ENCODE measurements around the gene CDKN2B.
A peak's percentile ranks its signal among the peaks of the same experiment; 100 is the strongest.
"Not testable (repeated sequence)": the region's sequence is repeated elsewhere in the genome, so short reads cannot be mapped to it uniquely, and the experiment has no call there.

CDKN2B gene

GRCh38 chr9:22008717-22009505 is at the start of gene CDKN2B:
Gene CDKN2B, minus strand, starts transcription at chr9:22009305. Its CDS starts 352 bp downstream, at chr9:22008953.
- no peaks in the 10 kb centered on the region for H3K9me3 ChIP-seq (ENCODE audit: control insufficient read depth, low read length)

DNA sequence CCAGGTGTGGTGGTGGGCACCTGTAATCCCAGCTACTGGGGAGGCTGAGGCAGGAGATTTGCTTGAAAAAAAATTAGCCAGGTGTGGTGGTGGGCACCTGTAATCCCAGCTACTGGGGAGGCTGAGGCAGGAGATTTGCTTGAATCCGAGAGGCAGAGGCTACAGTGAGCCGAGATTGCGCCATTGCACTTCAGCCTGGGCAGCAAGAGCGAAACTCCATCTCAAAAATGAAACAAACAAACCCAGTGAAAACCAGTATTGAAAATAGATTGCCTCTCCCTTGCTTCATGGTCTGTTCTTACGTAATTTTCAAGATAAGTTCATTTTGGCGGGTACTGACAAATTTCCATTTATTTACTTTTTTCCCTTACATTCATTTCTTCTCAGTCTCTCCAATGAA is 48.9 kb upstream of the CDKN2B start:
- not testable (repeated sequence) for DNase-seq (ENCODE audit: low read depth); H3K4me3 ChIP-seq (ENCODE audit: low read length); H3K9ac ChIP-seq (ENCODE audit: low read length); H3K9me3 ChIP-seq (ENCODE audit: control insufficient read depth, low read length); H3K27me3 ChIP-seq (replicated peaks; ENCODE audit: control insufficient read depth, insufficient read depth, low read length); H3K36me3 ChIP-seq (ENCODE audit: control insufficient read depth, insufficient read depth, low read length, severe bottlenecking)
- H3K4me1 ChIP-seq (ENCODE audit: control insufficient read depth, insufficient read depth, low read length) = peaks cover 10% of the 10 kb centered on the region

More at GRCh38 chr9:22008717-22009505, at the start of gene CDKN2B:
- Histone ChIP-seq H3K27me3 (replicated peaks; ENCODE audit: control insufficient read depth, insufficient read depth, low read length) (no peaks in the 10 kb centered on the region), H3K36me3 (ENCODE audit: control insufficient read depth, insufficient read depth, low read length, severe bottlenecking) (peaks cover 17% of the 10 kb centered on the region), H3K4me1 (ENCODE audit: control insufficient read depth, insufficient read depth, low read length) (peaks cover 26% of the 10 kb centered on the region), H3K9ac (ENCODE audit: low read length) (peak within 1 kb of the TSS; percentile 99), H3K4me3 (ENCODE audit: low read length) (peak within 1 kb of the TSS; percentile 99)
- DNase-seq (ENCODE audit: low read depth) = peak; percentile 99

DNA sequence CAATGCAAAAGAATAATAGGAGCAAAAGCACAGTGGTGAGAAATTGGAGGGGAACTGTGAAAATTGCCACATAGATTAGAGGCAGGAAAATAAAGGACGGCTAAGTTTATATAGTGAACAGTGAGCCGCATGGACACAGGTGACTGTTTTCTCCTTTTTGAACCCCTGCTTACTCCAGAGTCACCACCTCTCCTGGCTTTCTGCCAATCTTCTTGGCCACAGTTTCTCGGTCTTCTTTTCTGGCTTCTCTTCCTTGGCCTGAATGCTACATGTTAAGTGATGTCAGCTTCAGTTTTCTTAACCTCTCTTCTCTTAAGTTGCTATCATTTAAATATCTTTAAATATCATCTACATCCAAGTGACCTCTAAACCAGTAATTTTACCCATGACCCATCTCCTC is 47.3 kb upstream of the CDKN2B start:
- Histone ChIP-seq H3K9ac (ENCODE audit: low read length) (no peak overlapping the region), H3K27me3 (replicated peaks; ENCODE audit: control insufficient read depth, insufficient read depth, low read length) (no peaks in the 10 kb centered on the region), H3K4me3 (ENCODE audit: low read length) (no peak overlapping the region), H3K36me3 (ENCODE audit: control insufficient read depth, insufficient read depth, low read length, severe bottlenecking) (no peaks in the 10 kb centered on the region), H3K4me1 (ENCODE audit: control insufficient read depth, insufficient read depth, low read length) (peaks cover 20% of the 10 kb centered on the region), H3K9me3 (ENCODE audit: control insufficient read depth, low read length) (no peaks in the 10 kb centered on the region)
- DNase-seq (ENCODE audit: low read depth) = no peak

DNA sequence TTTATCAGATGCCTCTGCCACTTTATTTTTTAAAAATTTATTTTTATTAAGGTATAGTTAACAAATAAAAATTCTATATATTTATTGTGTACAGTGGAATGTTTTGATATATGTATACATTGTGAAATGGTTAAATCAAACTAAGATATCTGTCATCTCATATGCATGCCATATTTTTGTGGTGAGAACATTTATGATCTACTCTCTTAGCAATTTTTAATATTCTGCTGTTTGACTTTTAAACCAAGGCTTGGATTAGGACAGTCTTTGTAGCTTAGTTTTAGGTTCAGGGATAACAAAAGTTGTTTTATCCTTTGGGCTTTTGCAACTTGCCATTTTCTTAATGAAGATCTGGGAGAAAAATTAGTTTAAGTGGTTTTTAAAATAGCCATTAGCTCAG is 46.0 kb upstream of the CDKN2B start:
- DNase-seq (ENCODE audit: low read depth) = peak; percentile 41
- peaks cover 12% of the 10 kb centered on the region for H3K4me1 ChIP-seq (ENCODE audit: control insufficient read depth, insufficient read depth, low read length)
- no peaks in the 10 kb centered on the region for H3K27me3 ChIP-seq (replicated peaks; ENCODE audit: control insufficient read depth, insufficient read depth, low read length)
- no peak overlapping the region for H3K9ac ChIP-seq (ENCODE audit: low read length)
- H3K4me3 ChIP-seq (ENCODE audit: low read length) = no peak overlapping the region
- H3K9me3 ChIP-seq (ENCODE audit: control insufficient read depth, low read length) = no peaks in the 10 kb centered on the region
- H3K36me3 ChIP-seq (ENCODE audit: control insufficient read depth, insufficient read depth, low read length, severe bottlenecking) = no peaks in the 10 kb centered on the region

GRCh38 chr9:22054529-22054928 is 45.4 kb upstream of the CDKN2B start:
- no peaks in the 10 kb centered on the region for H3K36me3 ChIP-seq (ENCODE audit: control insufficient read depth, insufficient read depth, low read length, severe bottlenecking)
- DNase-seq (ENCODE audit: low read depth) = no peak
- H3K9me3 ChIP-seq (ENCODE audit: control insufficient read depth, low read length) = no peaks in the 10 kb centered on the region
- H3K4me1 ChIP-seq (ENCODE audit: control insufficient read depth, insufficient read depth, low read length) = peaks cover 16% of the 10 kb centered on the region
- no peak overlapping the region for H3K9ac ChIP-seq (ENCODE audit: low read length)
- no peak overlapping the region for H3K4me3 ChIP-seq (ENCODE audit: low read length)
- no peaks in the 10 kb centered on the region for H3K27me3 ChIP-seq (replicated peaks; ENCODE audit: control insufficient read depth, insufficient read depth, low read length)

DNA sequence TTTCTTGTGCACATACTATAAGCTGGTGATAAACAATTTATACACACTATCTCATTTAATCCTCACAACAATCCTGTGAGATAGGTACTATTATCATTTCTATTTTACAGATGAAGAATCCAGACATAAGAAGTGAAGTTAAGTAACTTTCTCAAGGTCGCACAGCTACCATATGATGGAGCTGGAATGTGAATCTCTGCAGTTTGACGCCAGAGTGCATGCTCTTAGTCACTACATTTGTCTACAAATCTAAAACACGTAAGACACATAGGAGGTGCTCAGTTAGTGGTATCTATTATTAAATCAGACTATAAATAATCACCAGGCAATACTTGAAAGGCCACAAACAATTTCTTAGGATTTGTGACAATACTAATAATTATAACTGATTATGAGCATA is 45.0 kb upstream of the CDKN2B start:
- H3K4me3 ChIP-seq (ENCODE audit: low read length) = no peak overlapping the region
- no peak for DNase-seq (ENCODE audit: low read depth)
- H3K9ac ChIP-seq (ENCODE audit: low read length) = no peak overlapping the region
- H3K27me3 ChIP-seq (replicated peaks; ENCODE audit: control insufficient read depth, insufficient read depth, low read length) = no peaks in the 10 kb centered on the region
- H3K4me1 ChIP-seq (ENCODE audit: control insufficient read depth, insufficient read depth, low read length) = peaks cover 21% of the 10 kb centered on the region
- no peaks in the 10 kb centered on the region for H3K9me3 ChIP-seq (ENCODE audit: control insufficient read depth, low read length)
- H3K36me3 ChIP-seq (ENCODE audit: control insufficient read depth, insufficient read depth, low read length, severe bottlenecking) = no peaks in the 10 kb centered on the region

- no peak for DNase-seq (ENCODE audit: low read depth)
- Histone ChIP-seq H3K9me3 (ENCODE audit: control insufficient read depth, low read length) (no peaks in the 10 kb centered on the region), H3K4me1 (ENCODE audit: control insufficient read depth, insufficient read depth, low read length) (peaks cover 24% of the 10 kb centered on the region)
These were observed 44.1 kb upstream of the CDKN2B start for GRCh38 chr9:22053178-22053577.

DNA sequence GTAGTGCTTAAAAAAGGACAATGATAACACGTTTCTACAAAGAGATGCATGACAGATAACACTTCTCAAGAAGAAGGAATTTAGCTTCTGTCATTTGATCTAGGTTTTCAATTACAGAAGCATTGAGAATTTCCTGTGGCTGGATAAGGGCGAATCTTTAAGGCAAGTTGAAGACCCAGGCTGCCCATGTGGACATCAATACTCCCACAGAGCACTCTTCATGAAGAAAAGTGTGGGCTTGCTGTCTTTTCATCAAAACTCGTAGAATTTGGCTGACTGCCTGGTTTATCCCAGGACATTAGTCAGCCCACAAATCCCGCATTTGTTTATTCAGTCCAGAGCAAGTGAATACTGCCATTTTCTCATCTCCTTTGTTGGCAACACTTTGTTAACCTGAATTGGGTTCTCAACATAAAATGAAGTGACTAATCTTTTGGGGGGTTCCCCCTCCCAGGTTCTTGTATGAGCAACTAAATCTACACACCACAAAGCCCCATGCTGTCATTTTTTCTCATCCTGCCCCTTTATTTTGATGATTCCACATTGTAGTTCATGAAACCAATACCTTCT is 43.4 kb upstream of the CDKN2B start:
- peak; percentile 79 for DNase-seq (ENCODE audit: low read depth)
- H3K9ac ChIP-seq (ENCODE audit: low read length) = no peak overlapping the region
- no peak overlapping the region for H3K4me3 ChIP-seq (ENCODE audit: low read length)
- H3K9me3 ChIP-seq (ENCODE audit: control insufficient read depth, low read length) = no peaks in the 10 kb centered on the region
- H3K36me3 ChIP-seq (ENCODE audit: control insufficient read depth, insufficient read depth, low read length, severe bottlenecking) = no peaks in the 10 kb centered on the region
- H3K27me3 ChIP-seq (replicated peaks; ENCODE audit: control insufficient read depth, insufficient read depth, low read length) = no peaks in the 10 kb centered on the region
- H3K4me1 ChIP-seq (ENCODE audit: control insufficient read depth, insufficient read depth, low read length) = peaks cover 24% of the 10 kb centered on the region

More at GRCh38 chr9:22053178-22053577, 44.1 kb upstream of the CDKN2B start:
- Histone ChIP-seq H3K9ac (ENCODE audit: low read length) (no peak overlapping the region), H3K36me3 (ENCODE audit: control insufficient read depth, insufficient read depth, low read length, severe bottlenecking) (no peaks in the 10 kb centered on the region), H3K27me3 (replicated peaks; ENCODE audit: control insufficient read depth, insufficient read depth, low read length) (no peaks in the 10 kb centered on the region), H3K4me3 (ENCODE audit: low read length) (no peak overlapping the region)

GRCh38 chr9:22050924-22051323 is 41.8 kb upstream of the CDKN2B start:
- no peak for DNase-seq (ENCODE audit: low read depth)

GRCh38 chr9:22049411-22049810 is 40.3 kb upstream of the CDKN2B start:
- DNase-seq (ENCODE audit: low read depth) = peak; percentile 35
- no peak overlapping the region for H3K4me3 ChIP-seq (ENCODE audit: low read length)
- H3K9ac ChIP-seq (ENCODE audit: low read length) = no peak overlapping the region
- no peaks in the 10 kb centered on the region for H3K9me3 ChIP-seq (ENCODE audit: control insufficient read depth, low read length)
- H3K36me3 ChIP-seq (ENCODE audit: control insufficient read depth, insufficient read depth, low read length, severe bottlenecking) = no peaks in the 10 kb centered on the region
- H3K4me1 ChIP-seq (ENCODE audit: control insufficient read depth, insufficient read depth, low read length) = peaks cover 32% of the 10 kb centered on the region
- H3K27me3 ChIP-seq (replicated peaks; ENCODE audit: control insufficient read depth, insufficient read depth, low read length) = no peaks in the 10 kb centered on the region

More at GRCh38 chr9:22050924-22051323, 41.8 kb upstream of the CDKN2B start:
- Histone ChIP-seq H3K4me1 (ENCODE audit: control insufficient read depth, insufficient read depth, low read length) (peaks cover 24% of the 10 kb centered on the region), H3K27me3 (replicated peaks; ENCODE audit: control insufficient read depth, insufficient read depth, low read length) (no peaks in the 10 kb centered on the region), H3K9ac (ENCODE audit: low read length) (no peak overlapping the region), H3K4me3 (ENCODE audit: low read length) (no peak overlapping the region), H3K9me3 (ENCODE audit: control insufficient read depth, low read length) (no peaks in the 10 kb centered on the region), H3K36me3 (ENCODE audit: control insufficient read depth, insufficient read depth, low read length, severe bottlenecking) (no peaks in the 10 kb centered on the region)

- Histone ChIP-seq H3K9ac (ENCODE audit: low read length) (no peak overlapping the region), H3K4me3 (ENCODE audit: low read length) (no peak overlapping the region), H3K36me3 (ENCODE audit: control insufficient read depth, insufficient read depth, low read length, severe bottlenecking) (no peaks in the 10 kb centered on the region), H3K4me1 (ENCODE audit: control insufficient read depth, insufficient read depth, low read length) (peaks cover 31% of the 10 kb centered on the region), H3K27me3 (replicated peaks; ENCODE audit: control insufficient read depth, insufficient read depth, low read length) (no peaks in the 10 kb centered on the region), H3K9me3 (ENCODE audit: control insufficient read depth, low read length) (no peaks in the 10 kb centered on the region)
- peak; percentile 43 for DNase-seq (ENCODE audit: low read depth)
These were observed 38.5 kb upstream of the CDKN2B start for GRCh38 chr9:22047596-22047995.

Data from adipocyte (in vitro differentiated cells).